SK-N-MC (cell line): ENCODE results near the gene SLC47A2.

Experiments used
- DNase-seq: peaks from one replicate; pipeline ENCODE4 v3.0.0-alpha.2; 2011; ENCODE audit warnings: low read depth, low spot score
- H3K27ac ChIP-seq: fragments of 200-600 bp; sonication (generic); 2 replicates; pipeline ENCODE4 v1.5.1; 2016; ENCODE audit warnings: mixed run types
- H3K36me3 ChIP-seq: fragments of 200-600 bp; sonication (generic); 2 replicates; pipeline ENCODE4 v1.6.1; 2017; ENCODE audit warnings: antibody characterized with exemption, low read length, mixed read lengths; ENCODE audit not compliant: insufficient read depth
- H3K4me3 ChIP-seq: fragments of 200-600 bp; sonication (generic); 2 replicates; pipeline ENCODE4 v1.5.1; 2016
- H3K9ac ChIP-seq: fragments of 200-600 bp; sonication (generic); 2 replicates; pipeline ENCODE4 v1.8.0; 2017; ENCODE audit warnings: mixed run types, mixed read lengths; ENCODE audit not compliant: insufficient read length
- H3K9me3 ChIP-seq: fragments of 200-600 bp; sonication (generic); 2 replicates; pipeline ENCODE4 v1.6.1; 2017; ENCODE audit warnings: low read depth, mild to moderate bottlenecking, antibody characterized with exemption, low read length, moderate library complexity, mixed read lengths
- EZH2 ChIP-seq: fragments of 200-600 bp; sonication (generic); IDR thresholded peaks from one replicate; pipeline ENCODE4 v1.6.1; 2017; ENCODE audit warnings: antibody characterized with exemption
- FOXP2 ChIP-seq: optimal IDR thresholded peaks from 2 replicates; pipeline ENCODE3; 2011; ENCODE audit warnings: mild to moderate bottlenecking, moderate library complexity; ENCODE audit not compliant: insufficient read depth; ENCODE audit errors: extremely low read length, control extremely low read depth
- POLR2AphosphoS5 ChIP-seq: IDR thresholded peaks from 2 replicates; pipeline ENCODE4 v1.6.1; 2012; ENCODE audit warnings: mild to moderate bottlenecking, low read depth, low read length, borderline replicate concordance

SLC47A2 gene

DNA sequence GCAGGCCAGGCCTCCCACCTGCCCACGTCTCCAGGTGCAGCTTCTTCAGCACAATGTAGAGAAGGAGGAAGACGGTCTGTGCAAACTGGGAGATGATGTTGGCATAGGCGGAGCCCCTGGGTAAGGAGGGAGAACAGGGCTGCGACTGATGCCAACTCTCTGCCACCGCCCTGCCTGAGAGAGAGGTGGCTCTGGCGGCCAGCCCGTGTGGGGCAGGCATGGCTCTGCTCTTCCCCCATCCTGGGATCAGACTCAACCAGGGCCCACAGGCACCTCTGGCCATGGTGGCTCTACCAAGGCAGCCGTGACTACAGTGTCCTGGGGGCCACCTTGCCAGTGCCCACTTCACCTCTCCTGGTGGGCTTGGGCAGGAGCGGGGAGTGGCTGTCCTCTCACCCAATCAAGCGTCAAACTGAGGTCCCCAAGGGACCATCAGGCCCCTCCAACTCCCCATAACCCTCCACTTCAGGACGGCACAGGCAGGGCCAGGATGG lies 8.6 kb downstream of the SLC47A2 start:
- Histone ChIP-seq H3K4me3 (no peak overlapping the region), H3K9me3 (no peaks in the 10 kb centered on the region), H3K27ac (no peak overlapping the region), H3K9ac (no peak overlapping the region), H3K36me3 (no peaks in the 10 kb centered on the region)
- TF ChIP-seq EZH2 (no peak), FOXP2 (no peak), POLR2AphosphoS5 (no peak)
- DNase-seq = no peak

DNA sequence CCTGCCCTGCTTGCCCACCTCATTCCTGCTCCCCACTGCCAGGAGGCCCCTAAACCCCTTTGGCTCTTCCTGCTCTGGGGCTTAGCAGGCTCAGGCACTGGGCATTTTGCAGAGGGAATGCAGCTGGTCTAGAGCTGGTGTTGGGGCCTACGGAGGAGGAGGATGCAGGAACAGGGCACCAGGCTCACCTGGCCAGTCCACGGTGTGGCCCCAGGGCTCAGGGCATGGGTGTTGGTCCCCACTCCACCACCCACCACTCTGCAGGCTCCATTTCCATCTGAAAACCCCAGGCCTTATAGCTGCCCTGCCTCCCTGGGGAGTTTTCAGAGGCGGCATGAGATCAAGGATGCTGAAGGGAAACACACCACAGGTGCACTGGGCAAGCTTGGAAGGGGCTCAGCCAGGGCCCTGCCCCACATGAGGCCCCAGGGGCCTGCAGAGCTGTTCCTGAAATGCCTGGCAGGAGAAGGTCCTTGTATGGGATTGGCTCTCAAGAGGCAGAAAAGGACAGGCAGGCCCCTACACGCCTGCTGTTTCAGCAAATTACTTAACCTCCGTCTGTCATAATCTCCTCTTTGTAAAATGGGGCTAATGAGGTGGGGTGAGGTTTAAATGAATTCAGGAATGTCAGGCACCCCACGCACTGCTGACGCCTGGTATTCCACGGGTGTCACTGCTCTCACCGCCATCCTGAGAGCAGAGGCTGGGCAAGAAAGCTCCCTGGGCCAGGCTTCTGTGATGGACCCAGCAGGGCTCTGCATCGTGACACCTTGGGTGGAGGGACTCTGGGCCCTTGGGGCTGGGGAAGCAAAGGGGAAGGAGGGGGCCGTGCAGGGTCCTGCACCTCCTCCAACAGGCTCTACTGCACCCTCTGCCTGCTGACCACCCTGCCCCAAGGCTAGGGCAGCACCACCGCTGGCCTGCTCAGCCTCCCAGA lies 9.3 kb downstream of the SLC47A2 start:
- TF ChIP-seq POLR2AphosphoS5 (no peak), EZH2 (no peak), FOXP2 (no peak)
- no peak overlapping the region for H3K4me3 ChIP-seq
- H3K27ac ChIP-seq = no peak overlapping the region

DNA sequence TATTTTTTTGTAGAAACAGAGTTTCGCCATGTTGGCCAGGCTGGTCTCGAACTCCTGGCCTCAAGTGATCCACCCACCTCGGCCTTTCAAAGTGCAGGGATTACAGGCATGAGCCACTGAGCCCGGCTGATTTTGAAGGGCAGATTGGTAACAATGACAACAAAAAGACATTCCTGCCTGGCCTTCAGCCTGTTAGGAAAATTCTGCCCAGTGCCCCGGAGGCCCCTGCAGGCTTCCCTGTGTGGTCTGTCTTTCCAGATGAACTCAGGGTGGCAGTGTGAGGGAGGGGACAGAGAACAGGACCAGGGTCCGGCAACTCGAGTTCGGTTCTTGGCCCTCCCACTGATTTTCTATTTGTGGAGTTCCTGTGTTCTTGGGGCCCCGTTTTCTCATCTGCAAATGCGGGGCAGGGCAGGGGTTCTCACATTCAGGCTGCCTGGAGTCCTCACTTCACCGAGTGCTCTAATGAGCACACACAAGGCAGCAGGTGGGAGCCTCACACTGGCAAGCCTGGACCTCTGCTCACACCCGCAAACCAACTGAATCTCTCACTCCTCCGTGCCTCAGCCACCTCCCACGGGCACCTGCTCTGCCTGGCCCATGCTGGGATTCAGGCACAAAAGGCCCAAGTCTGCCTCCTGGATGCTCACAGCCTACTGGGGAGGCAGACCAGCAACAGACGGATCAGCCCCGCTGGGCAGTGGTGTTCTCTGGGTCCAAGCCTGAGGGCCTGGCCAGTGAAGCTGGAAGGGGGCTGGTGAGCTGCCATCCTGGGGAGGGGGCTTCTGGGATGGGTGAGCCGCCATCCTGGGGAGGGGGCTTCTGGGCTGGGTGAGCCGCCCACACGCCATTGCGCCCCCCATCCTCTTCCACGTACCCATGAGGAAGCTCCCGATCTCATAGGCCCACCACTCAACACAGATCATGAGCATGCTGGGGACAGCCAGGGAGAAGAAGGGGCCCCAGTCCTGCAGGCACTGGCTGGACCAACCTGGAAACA lies 10.3 kb downstream of the SLC47A2 start:
- H3K36me3 ChIP-seq = no peaks in the 10 kb centered on the region
- no peak overlapping the region for H3K27ac ChIP-seq
- H3K9ac ChIP-seq = no peak overlapping the region
- no peaks in the 10 kb centered on the region for H3K9me3 ChIP-seq
- H3K4me3 ChIP-seq = no peak overlapping the region
- no peak for TF ChIP-seq FOXP2
- TF ChIP-seq EZH2 = no peak
- no peak for TF ChIP-seq POLR2AphosphoS5
- DNase-seq = no peak

More for the DNA sequence above, 9.3 kb downstream of the SLC47A2 start:
- no peaks in the 10 kb centered on the region for H3K9me3 ChIP-seq
- no peaks in the 10 kb centered on the region for H3K36me3 ChIP-seq
- DNase-seq = no peak
- no peak overlapping the region for H3K9ac ChIP-seq

DNA sequence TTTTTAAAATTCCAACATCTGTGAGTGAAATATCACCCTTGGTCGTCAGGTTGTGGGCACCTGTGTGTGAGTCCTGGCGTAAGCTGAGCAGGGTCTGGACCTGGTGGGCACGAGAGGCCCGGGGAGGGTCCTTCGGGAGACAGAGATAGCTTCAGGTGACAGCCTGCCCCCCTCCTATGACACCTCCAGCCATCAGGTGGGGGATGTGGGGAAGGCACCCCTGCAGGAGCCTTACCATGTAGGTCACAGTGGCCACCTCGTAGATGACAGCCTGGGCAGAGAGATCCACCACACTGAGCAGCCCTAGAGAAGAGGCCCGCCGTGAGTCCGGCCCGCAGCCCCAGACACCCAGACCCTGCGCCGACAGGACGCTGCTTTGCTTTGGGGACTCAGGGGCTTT lies 11.2 kb downstream of the SLC47A2 start:
- Histone ChIP-seq H3K36me3 (no peaks in the 10 kb centered on the region), H3K9ac (no peak overlapping the region), H3K27ac (no peak overlapping the region), H3K4me3 (no peak overlapping the region), H3K9me3 (no peaks in the 10 kb centered on the region)
- TF ChIP-seq FOXP2 (no peak), EZH2 (no peak), POLR2AphosphoS5 (no peak)
- DNase-seq = no peak

DNA sequence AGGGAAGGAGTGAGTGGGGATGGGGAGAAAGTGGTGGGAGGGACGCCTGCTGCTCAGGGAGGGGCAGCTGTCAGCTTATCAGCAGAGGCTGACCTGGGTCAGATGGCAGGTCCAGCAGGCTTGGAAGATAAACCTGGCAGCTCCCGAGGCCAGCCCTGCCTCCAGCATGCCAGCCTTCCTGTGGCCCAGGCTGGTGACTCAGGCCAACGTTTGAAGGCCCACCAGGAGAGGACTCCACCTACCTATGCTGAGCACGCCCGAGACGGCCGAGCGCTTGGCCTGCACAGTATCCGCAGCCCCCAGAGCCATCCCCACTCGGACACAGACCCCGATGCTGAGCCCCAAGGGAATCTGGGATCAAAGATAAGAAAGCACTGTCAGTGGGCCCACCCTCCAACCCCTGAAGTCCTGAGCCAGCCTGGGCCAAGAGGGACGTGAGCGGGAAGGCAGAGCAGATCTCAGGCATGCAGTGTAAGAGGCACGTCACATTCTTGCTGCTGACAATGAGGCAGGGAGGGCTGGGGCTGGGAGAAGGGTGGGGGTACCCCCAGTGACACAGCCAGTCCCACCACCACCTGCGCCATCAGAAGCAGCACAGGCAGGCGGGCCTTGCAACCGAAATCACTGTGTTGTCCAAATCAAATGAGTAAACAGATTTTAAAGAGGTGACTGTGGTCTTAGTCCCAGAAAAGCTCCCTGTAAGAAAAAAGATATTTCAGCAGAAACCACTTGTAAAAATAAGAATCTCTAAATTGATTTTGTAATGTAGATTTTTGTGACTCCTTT lies 12.4 kb downstream of the SLC47A2 start:
- TF ChIP-seq EZH2 = no peak
- TF ChIP-seq FOXP2 = no peak
- TF ChIP-seq POLR2AphosphoS5 = no peak
- no peak overlapping the region for H3K9ac ChIP-seq
- no peaks in the 10 kb centered on the region for H3K36me3 ChIP-seq
- H3K27ac ChIP-seq = no peak overlapping the region
- no peaks in the 10 kb centered on the region for H3K9me3 ChIP-seq
- no peak overlapping the region for H3K4me3 ChIP-seq
- DNase-seq = no peak

DNA sequence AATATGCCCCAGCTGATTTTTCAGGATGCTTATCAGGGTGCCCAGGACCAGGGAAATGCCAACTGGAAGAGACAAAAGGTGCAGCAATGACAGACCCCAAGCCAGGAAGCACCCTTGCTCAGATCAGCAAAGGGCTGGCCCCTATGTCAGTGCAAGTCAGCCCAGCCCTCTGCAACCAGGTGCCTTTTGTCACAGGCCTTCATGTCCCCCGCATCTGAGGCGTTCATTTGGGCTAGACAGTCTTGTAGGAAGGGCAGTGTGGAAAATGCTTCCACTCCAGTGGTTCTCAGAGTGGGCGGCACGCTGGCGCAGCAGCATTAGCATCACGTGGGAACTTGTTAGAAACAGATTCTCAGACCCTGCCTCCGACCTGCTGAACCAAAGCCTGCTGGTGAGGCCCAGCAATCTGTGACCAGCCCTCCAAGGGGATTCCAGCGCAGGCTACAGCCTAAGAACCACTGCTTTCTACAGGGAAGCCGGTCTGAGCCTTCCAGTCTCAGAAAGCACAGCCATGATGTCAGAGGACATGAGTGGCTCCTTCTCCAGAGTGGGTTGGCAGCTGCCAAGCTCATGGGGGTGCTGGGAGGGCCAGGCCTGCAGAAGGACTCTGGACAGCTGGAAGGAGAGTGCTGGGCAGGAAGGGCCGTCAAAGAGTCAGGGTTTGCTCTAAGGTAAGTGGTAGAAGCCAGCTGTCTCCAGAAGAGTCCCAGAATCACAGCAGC lies 13.1 kb downstream of the SLC47A2 start:
- Histone ChIP-seq H3K27ac (no peak overlapping the region), H3K36me3 (no peaks in the 10 kb centered on the region), H3K9me3 (no peaks in the 10 kb centered on the region), H3K9ac (no peak overlapping the region), H3K4me3 (no peak overlapping the region)
- DNase-seq = no peak
- TF ChIP-seq POLR2AphosphoS5 (no peak), EZH2 (no peak), FOXP2 (no peak)

DNA sequence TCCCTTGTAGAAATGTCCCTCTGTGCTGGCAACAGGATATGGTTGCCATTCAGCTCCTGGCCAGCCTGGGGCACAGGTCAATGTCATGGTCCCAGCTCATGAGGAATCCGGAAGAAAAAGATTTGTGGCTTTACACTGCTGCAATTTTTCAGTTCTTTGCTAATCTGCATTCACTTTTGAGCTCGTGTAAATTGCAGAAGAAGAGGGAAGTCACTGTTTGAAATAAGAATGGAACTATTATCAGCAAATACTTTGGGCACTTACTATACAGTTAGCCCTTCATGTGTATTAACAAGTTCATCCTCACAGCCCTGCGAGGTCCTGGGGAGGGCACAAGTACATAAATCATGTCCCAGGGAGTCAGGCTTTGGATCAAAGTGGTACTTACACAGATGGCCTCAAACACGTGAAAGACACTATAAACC lies 14.2 kb downstream of the SLC47A2 start:
- Histone ChIP-seq H3K9me3 (no peaks in the 10 kb centered on the region), H3K27ac (no peak overlapping the region), H3K9ac (no peak overlapping the region), H3K36me3 (no peaks in the 10 kb centered on the region), H3K4me3 (no peak overlapping the region)
- TF ChIP-seq POLR2AphosphoS5 (no peak), FOXP2 (no peak), EZH2 (no peak)
- DNase-seq = no peak
